ENCODE measurements around the gene SOAT1.
"Not testable (repeated sequence)": the region's sequence is repeated elsewhere in the genome, so short reads cannot be mapped to it uniquely, and the experiment has no call there.

SOAT1 gene

DNA sequence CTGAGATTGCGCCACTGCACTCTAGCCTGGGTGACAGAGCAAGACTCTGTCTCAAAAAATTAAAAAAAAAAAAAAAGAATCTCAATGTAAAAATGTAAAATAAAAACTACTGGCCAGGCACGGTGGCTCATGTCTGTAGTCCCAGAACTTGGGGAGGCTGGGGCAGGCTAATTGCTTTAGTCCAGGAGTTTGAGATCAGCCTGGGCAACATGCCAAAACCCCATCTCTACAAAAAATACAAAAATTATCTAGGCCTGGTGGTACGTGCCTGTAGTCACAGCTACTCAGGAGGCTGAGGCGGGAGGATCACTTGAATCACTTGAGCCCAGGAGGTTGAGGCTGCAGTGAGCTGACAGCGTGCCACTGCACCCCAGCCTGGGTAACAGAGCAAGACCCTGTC is 19.2 kb upstream of the SOAT1 start:
- not testable (repeated sequence) for H3K36me3 ChIP-seq (ENCODE audit: control insufficient read depth, insufficient read depth, low read length); H3K27ac ChIP-seq (ENCODE audit: insufficient read depth, low read depth, low read length, poor library complexity, severe bottlenecking); H3K9me3 ChIP-seq (ENCODE audit: control insufficient read depth, low read length); H3K4me3 ChIP-seq (ENCODE audit: insufficient read depth, low read depth, low read length); H3K27me3 ChIP-seq (ENCODE audit: control insufficient read depth, insufficient read depth, low read length, poor library complexity, severe bottlenecking); H3K4me1 ChIP-seq (ENCODE audit: control insufficient read depth, insufficient read depth, low read length)
- WGBS, 2 experiments = 94 to 99% methylated on average over 3 to 5 of the region's 5 CpGs

- Histone ChIP-seq H3K36me3 (ENCODE audit: control insufficient read depth, insufficient read depth, low read length) (no peaks in the 10 kb centered on the region), H3K9me3 (ENCODE audit: control insufficient read depth, low read length) (no peaks in the 10 kb centered on the region), H3K4me3 (ENCODE audit: insufficient read depth, low read depth, low read length) (no peak overlapping the region), H3K4me1 (ENCODE audit: control insufficient read depth, insufficient read depth, low read length) (no peaks in the 10 kb centered on the region), H3K27ac (ENCODE audit: insufficient read depth, low read depth, low read length, poor library complexity, severe bottlenecking) (no peak overlapping the region), H3K27me3 (ENCODE audit: control insufficient read depth, insufficient read depth, low read length, poor library complexity, severe bottlenecking) (no peaks in the 10 kb centered on the region)
- WGBS, 2 experiments = 94 to 97% methylated on average over 5 of the region's 5 CpGs
Observed at GRCh38 chr1:179278920-179279319, 14.7 kb upstream of the SOAT1 start.

- H3K4me3 ChIP-seq (ENCODE audit: insufficient read depth, low read depth, low read length) = no peak overlapping the region
- H3K9me3 ChIP-seq (ENCODE audit: control insufficient read depth, low read length) = no peaks in the 10 kb centered on the region
- no peaks in the 10 kb centered on the region for H3K4me1 ChIP-seq (ENCODE audit: control insufficient read depth, insufficient read depth, low read length)
- WGBS, 2 experiments = 97 to 100% methylated on average over 2 of the region's 2 CpGs
- no peak overlapping the region for H3K27ac ChIP-seq (ENCODE audit: insufficient read depth, low read depth, low read length, poor library complexity, severe bottlenecking)
- H3K27me3 ChIP-seq (ENCODE audit: control insufficient read depth, insufficient read depth, low read length, poor library complexity, severe bottlenecking) = no peaks in the 10 kb centered on the region
- no peaks in the 10 kb centered on the region for H3K36me3 ChIP-seq (ENCODE audit: control insufficient read depth, insufficient read depth, low read length)
Observed at GRCh38 chr1:179283992-179284391, 9.6 kb upstream of the SOAT1 start.

GRCh38 chr1:179287946-179288345 is 5.7 kb upstream of the SOAT1 start:
- no peak overlapping the region for H3K27ac ChIP-seq (ENCODE audit: insufficient read depth, low read depth, low read length, poor library complexity, severe bottlenecking)
- H3K9me3 ChIP-seq (ENCODE audit: control insufficient read depth, low read length) = no peaks in the 10 kb centered on the region
- no peaks in the 10 kb centered on the region for H3K36me3 ChIP-seq (ENCODE audit: control insufficient read depth, insufficient read depth, low read length)
- no peaks in the 10 kb centered on the region for H3K4me1 ChIP-seq (ENCODE audit: control insufficient read depth, insufficient read depth, low read length)
- H3K27me3 ChIP-seq (ENCODE audit: control insufficient read depth, insufficient read depth, low read length, poor library complexity, severe bottlenecking) = peaks cover 7% of the 10 kb centered on the region
- WGBS, 2 experiments = 93 to 95% methylated on average over 6 of the region's 6 CpGs
- H3K4me3 ChIP-seq (ENCODE audit: insufficient read depth, low read depth, low read length) = no peak overlapping the region

- Histone ChIP-seq H3K27ac (ENCODE audit: insufficient read depth, low read depth, low read length, poor library complexity, severe bottlenecking) (no peak overlapping the region), H3K4me1 (ENCODE audit: control insufficient read depth, insufficient read depth, low read length) (no peaks in the 10 kb centered on the region), H3K36me3 (ENCODE audit: control insufficient read depth, insufficient read depth, low read length) (no peaks in the 10 kb centered on the region), H3K4me3 (ENCODE audit: insufficient read depth, low read depth, low read length) (no peak overlapping the region), H3K27me3 (ENCODE audit: control insufficient read depth, insufficient read depth, low read length, poor library complexity, severe bottlenecking) (peaks cover 7% of the 10 kb centered on the region), H3K9me3 (ENCODE audit: control insufficient read depth, low read length) (no peaks in the 10 kb centered on the region)
- WGBS, 2 experiments = 66 to 75% methylated on average over 2 of the region's 2 CpGs
Observed at GRCh38 chr1:179288977-179289376, 4.6 kb upstream of the SOAT1 start.

DNA sequence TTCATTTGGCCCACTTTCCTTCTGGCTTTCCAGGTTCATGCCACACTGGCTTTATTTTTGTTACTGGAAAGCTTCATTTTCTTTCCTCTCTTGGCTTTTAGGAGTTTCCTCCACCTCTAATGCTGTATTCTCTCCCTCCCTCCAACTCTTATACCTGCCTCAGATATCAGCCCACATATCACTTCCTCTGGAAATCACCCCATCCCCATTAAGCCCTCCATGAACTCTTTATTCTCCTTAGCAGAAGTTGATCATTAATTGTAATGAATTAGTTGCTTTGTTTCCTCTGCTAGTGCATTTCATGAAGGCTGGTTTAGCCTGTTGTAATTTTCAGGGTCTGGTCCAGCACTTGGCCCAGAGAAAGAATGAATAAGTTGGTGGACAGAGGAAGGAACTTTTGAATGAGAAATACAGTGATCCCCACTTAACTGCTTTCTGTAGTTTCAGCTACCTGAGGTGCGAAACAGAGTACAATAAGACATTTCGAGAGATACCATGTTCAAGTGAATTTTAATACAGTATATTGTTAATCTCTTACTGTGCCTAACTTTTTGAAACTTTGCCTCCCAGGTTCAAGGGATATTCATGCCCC is 1.7 kb downstream of the SOAT1 start:
- Histone ChIP-seq H3K9me3 (ENCODE audit: control insufficient read depth, low read length) (no peaks in the 10 kb centered on the region), H3K27ac (ENCODE audit: insufficient read depth, low read depth, low read length, poor library complexity, severe bottlenecking) (no peak overlapping the region), H3K4me3 (ENCODE audit: insufficient read depth, low read depth, low read length) (no peak overlapping the region), H3K27me3 (ENCODE audit: control insufficient read depth, insufficient read depth, low read length, poor library complexity, severe bottlenecking) (peaks cover 7% of the 10 kb centered on the region), H3K36me3 (ENCODE audit: control insufficient read depth, insufficient read depth, low read length) (no peaks in the 10 kb centered on the region), H3K4me1 (ENCODE audit: control insufficient read depth, insufficient read depth, low read length) (no peaks in the 10 kb centered on the region)
- 100% methylated on average over 2 of the region's 2 CpGs for WGBS, 2 experiments

DNA sequence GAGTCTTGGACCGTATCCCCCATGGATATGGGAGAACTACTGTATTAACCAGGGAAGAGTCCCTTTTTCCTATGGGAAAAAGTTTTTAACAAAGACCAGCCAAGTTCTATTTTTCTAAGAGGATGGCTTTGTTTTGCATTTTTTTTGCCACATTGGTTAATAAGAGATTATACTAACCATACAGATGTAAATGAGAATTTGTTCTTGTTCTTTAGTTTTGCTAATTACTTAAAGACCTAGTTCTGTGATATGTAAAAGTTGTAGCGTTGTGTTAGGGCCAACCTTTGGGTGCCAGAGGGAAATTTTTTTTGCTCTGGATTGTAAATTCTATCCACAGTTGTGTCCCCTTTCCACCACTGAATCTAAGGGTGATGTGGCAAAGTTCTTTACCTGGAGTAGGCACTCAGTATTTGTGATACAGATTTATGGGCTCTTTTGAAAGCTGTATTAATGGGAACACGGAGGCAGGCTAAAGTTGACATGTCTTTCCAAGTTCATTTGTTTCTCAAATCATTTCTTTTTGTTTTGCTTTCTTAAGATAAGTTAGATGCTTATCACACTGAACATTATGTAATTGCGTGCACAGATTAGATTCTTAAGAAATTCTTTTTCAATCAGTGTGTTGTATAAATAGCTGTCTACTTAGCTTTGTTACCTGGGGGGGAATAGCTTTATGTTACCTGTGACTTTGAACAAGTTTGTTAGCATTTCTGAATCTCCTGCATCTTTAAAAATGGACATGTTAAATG is 2.9 kb downstream of the SOAT1 start:
- Histone ChIP-seq H3K4me3 (ENCODE audit: insufficient read depth, low read depth, low read length) (no peak overlapping the region), H3K4me1 (ENCODE audit: control insufficient read depth, insufficient read depth, low read length) (no peaks in the 10 kb centered on the region), H3K27me3 (ENCODE audit: control insufficient read depth, insufficient read depth, low read length, poor library complexity, severe bottlenecking) (peaks cover 7% of the 10 kb centered on the region), H3K36me3 (ENCODE audit: control insufficient read depth, insufficient read depth, low read length) (no peaks in the 10 kb centered on the region), H3K9me3 (ENCODE audit: control insufficient read depth, low read length) (no peaks in the 10 kb centered on the region), H3K27ac (ENCODE audit: insufficient read depth, low read depth, low read length, poor library complexity, severe bottlenecking) (no peak overlapping the region)
- WGBS, 2 experiments = 43 to 49% methylated on average over 3 to 4 of the region's 4 CpGs

GRCh38 chr1:179297105-179297378 is 3.4 kb downstream of the SOAT1 start:
- WGBS, 2 experiments = 77 to 84% methylated on average over 3 of the region's 3 CpGs
- Histone ChIP-seq H3K4me3 (ENCODE audit: insufficient read depth, low read depth, low read length) (no peak overlapping the region), H3K4me1 (ENCODE audit: control insufficient read depth, insufficient read depth, low read length) (no peaks in the 10 kb centered on the region), H3K27ac (ENCODE audit: insufficient read depth, low read depth, low read length, poor library complexity, severe bottlenecking) (no peak overlapping the region), H3K27me3 (ENCODE audit: control insufficient read depth, insufficient read depth, low read length, poor library complexity, severe bottlenecking) (peaks cover 1% of the 10 kb centered on the region), H3K9me3 (ENCODE audit: control insufficient read depth, low read length) (no peaks in the 10 kb centered on the region), H3K36me3 (ENCODE audit: control insufficient read depth, insufficient read depth, low read length) (no peaks in the 10 kb centered on the region)

DNA sequence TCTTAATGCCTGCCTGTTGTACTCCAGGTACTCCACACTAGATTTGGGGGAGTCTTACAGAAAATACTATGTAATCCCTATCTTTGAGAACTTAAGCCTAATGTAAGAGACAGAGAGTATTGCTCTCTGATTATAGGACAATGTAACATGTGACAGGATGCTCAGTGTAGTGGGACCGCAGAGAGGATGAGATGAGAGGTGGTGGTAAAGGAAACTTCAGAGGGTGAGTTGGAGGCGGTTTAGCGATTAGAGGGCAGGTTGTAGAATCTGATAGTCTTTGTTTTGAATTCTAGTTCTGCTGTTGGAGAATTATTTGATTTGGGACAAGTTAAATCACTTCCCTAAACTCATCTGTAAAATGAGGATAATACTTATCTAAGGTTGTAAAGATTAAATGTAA is 5.4 kb downstream of the SOAT1 start:
- Histone ChIP-seq H3K27me3 (ENCODE audit: control insufficient read depth, insufficient read depth, low read length, poor library complexity, severe bottlenecking) (no peaks in the 10 kb centered on the region), H3K9me3 (ENCODE audit: control insufficient read depth, low read length) (no peaks in the 10 kb centered on the region), H3K4me1 (ENCODE audit: control insufficient read depth, insufficient read depth, low read length) (no peaks in the 10 kb centered on the region), H3K27ac (ENCODE audit: insufficient read depth, low read depth, low read length, poor library complexity, severe bottlenecking) (no peak overlapping the region), H3K4me3 (ENCODE audit: insufficient read depth, low read depth, low read length) (no peak overlapping the region), H3K36me3 (ENCODE audit: control insufficient read depth, insufficient read depth, low read length) (no peaks in the 10 kb centered on the region)
- WGBS, 2 experiments = 63 to 64% methylated on average over 3 of the region's 3 CpGs

- Histone ChIP-seq H3K4me1 (ENCODE audit: control insufficient read depth, insufficient read depth, low read length) (no peaks in the 10 kb centered on the region), H3K27ac (ENCODE audit: insufficient read depth, low read depth, low read length, poor library complexity, severe bottlenecking) (no peak overlapping the region), H3K9me3 (ENCODE audit: control insufficient read depth, low read length) (no peaks in the 10 kb centered on the region), H3K36me3 (ENCODE audit: control insufficient read depth, insufficient read depth, low read length) (no peaks in the 10 kb centered on the region), H3K4me3 (ENCODE audit: insufficient read depth, low read depth, low read length) (no peak overlapping the region), H3K27me3 (ENCODE audit: control insufficient read depth, insufficient read depth, low read length, poor library complexity, severe bottlenecking) (no peaks in the 10 kb centered on the region)
- 86 to 100% methylated on average over 1 of the region's 1 CpG for WGBS, 2 experiments
Observed at GRCh38 chr1:179300112-179300511, 6.5 kb downstream of the SOAT1 start.
